ENCODE results near the gene CWF19L2.

CWF19L2 gene

DNA sequence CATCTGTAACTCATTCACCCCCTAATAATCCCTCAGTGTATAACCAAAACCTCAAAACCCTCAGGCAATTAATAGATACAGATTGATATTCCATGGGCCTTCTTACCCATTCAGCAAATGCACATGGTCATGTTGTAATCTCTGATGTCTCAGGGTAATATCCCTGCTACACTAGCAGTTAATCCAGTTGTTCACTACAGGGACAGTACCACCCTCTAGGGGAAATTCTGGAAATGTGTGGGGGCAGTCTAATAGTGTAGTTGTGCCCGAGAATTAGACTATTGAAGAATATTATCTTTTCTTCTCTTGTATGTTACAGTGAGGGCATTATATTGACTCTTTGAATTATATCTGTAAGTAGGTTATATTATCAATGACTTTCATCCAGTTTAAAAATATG is 175.4 kb downstream of the CWF19L2 start:
- no peak for DNase-seq
